K562 (cell line): Measurements from ENCODE around the gene LY6G5B. TPM values are rescaled to one million over a fixed set of nuclear protein-coding genes. Genes with fewer than 3 reads are reported as not detected.
A peak's percentile ranks its signal among the peaks of the same experiment; 100 is the strongest.

Source experiments
- BDP1 ChIP-seq: IDR thresholded peaks from 3 replicates; pipeline ENCODE4 v1.6.1; 2011; ENCODE audit not compliant: insufficient read length, insufficient read depth
- E2F3 ChIP-seq: fragments of 250-450 bp; sonication (Bioruptor Pico); IDR thresholded peaks from 2 replicates; pipeline ENCODE4 v1.4.0; 2020; ENCODE audit warnings: mild to moderate bottlenecking
- ESRRB ChIP-seq: fragments of 250-450 bp; sonication (Bioruptor Pico); IDR thresholded peaks from 2 replicates; pipeline ENCODE4 v1.5.0; 2020; ENCODE audit warnings: mild to moderate bottlenecking, moderate library complexity, borderline replicate concordance
- HSF4 ChIP-seq: fragments of 250-450 bp; sonication (Bioruptor Pico); IDR thresholded peaks from 2 replicates; pipeline ENCODE4 v2.1.2; 2022; ENCODE audit warnings: mild to moderate bottlenecking, moderate library complexity, borderline replicate concordance
- KDM1A ChIP-seq, 2 experiments: fragments of 450-650 bp; IDR thresholded peaks; 2 replicates each; pipeline ENCODE4 v1.6.1; 2016; ENCODE audit warnings: mild to moderate bottlenecking in 2 of 2
- MAFK ChIP-seq: IDR thresholded peaks from 2 replicates; pipeline ENCODE4 v1.6.1; 2011; ENCODE audit warnings: low read length, improper control_type of control experiment
- MAX ChIP-seq: sonication (generic); formaldehyde crosslinking; IDR thresholded peaks from 2 replicates; pipeline ENCODE4 v1.9.0; 2022; ENCODE audit warnings: mild to moderate bottlenecking, missing genetic modification reagents
- NCOA1 ChIP-seq: fragments of 450-650 bp; IDR thresholded peaks from 2 replicates; pipeline ENCODE4 v1.6.1; 2016; ENCODE audit warnings: low read depth
- NCOA6 ChIP-seq: fragments of 450-650 bp; IDR thresholded peaks from 2 replicates; pipeline ENCODE4 v1.6.1; 2017; ENCODE audit warnings: mild to moderate bottlenecking
- NR3C1 ChIP-seq: sonication (generic); formaldehyde crosslinking; IDR thresholded peaks from 2 replicates; pipeline ENCODE4 v1.8.1; 2022; ENCODE audit warnings: missing genetic modification reagents
- TAF1 ChIP-seq: IDR thresholded peaks from 2 replicates; pipeline ENCODE4 v1.6.1; 2011; ENCODE audit warnings: mild to moderate bottlenecking, low read length, moderate library complexity; ENCODE audit not compliant: insufficient read depth, control insufficient read depth, severe bottlenecking; ENCODE audit errors: extremely low read depth
- TSHZ1 ChIP-seq: fragments of 250-450 bp; sonication (Bioruptor Pico); IDR thresholded peaks from 2 replicates; pipeline ENCODE4 v1.4.0; 2020; ENCODE audit warnings: mild to moderate bottlenecking, moderate library complexity
- USF1 ChIP-seq: sonication (generic); formaldehyde crosslinking; IDR thresholded peaks from 2 replicates; pipeline ENCODE4 v1.9.0; 2022; ENCODE audit warnings: mild to moderate bottlenecking, missing genetic modification reagents
- YY1 ChIP-seq, 3 experiments: IDR thresholded peaks; 2 replicates each; pipeline ENCODE4 v1.6.1; 2011; ENCODE audit warnings: low read length in 2 of 3, mild to moderate bottlenecking in 2 of 3, moderate library complexity in 2 of 3, borderline replicate concordance in 1 of 3, control low read depth in 1 of 3, low read depth in 1 of 3; ENCODE audit not compliant: insufficient read depth in 3 of 3, insufficient replicate concordance in 2 of 3, control insufficient read depth in 1 of 3, insufficient read length in 1 of 3; ENCODE audit errors: extremely low read depth in 1 of 3
- ZFP1 ChIP-seq: fragments of 450-650 bp; formaldehyde crosslinking; IDR thresholded peaks from 2 replicates; pipeline ENCODE4 v1.4.0; 2020; ENCODE audit warnings: mild to moderate bottlenecking, mixed read lengths
- ZNF282 ChIP-seq: sonication (generic); formaldehyde crosslinking; IDR thresholded peaks from 2 replicates; pipeline ENCODE4 v1.8.1; 2023; ENCODE audit warnings: missing genetic modification reagents
- ZNF324 ChIP-seq: fragments of 250-450 bp; sonication (Bioruptor Pico); IDR thresholded peaks from 2 replicates; pipeline ENCODE4 v1.4.0; 2020; ENCODE audit warnings: mild to moderate bottlenecking
- ZNF354B ChIP-seq: fragments of 250-450 bp; sonication (Bioruptor Pico); IDR thresholded peaks from 2 replicates; pipeline ENCODE4 v1.4.0; 2020
- ZNF398 ChIP-seq: fragments of 250-450 bp; sonication (Bioruptor Pico); IDR thresholded peaks from 2 replicates; pipeline ENCODE4 v1.8.0; 2021; ENCODE audit warnings: moderate library complexity, mild to moderate bottlenecking, inconsistent platforms
- ZNF511 ChIP-seq: sonication (generic); formaldehyde crosslinking; IDR thresholded peaks from 2 replicates; pipeline ENCODE4 v1.8.0; 2022; ENCODE audit warnings: mild to moderate bottlenecking, missing genetic modification reagents
- polyA plus RNA-seq, 8 experiments: library from polyadenylated mRNA; depleted of rRNA in 4 of 8; stranded (reverse) in 5 of 8; unstranded in 3 of 8; fragments of >200 nt; fragmentation: Nextera tagmentation in 2 of 8; fragmentation: Illumina TruSeq in 1 of 8; extraction: Ambion mirVana in 2 of 8; extraction: Trizol in 1 of 8; gene quantifications; 2 replicates each; pipeline versions ENCODE4 v1.2.1 to v1.2.3, GENCODE V29; 2011 to 2014; ENCODE audit warnings: inconsistent platforms in 1 of 8, missing spikeins in 1 of 8
- total RNA-seq, 7 experiments: library from RNA; depleted of rRNA in 6 of 7; stranded (reverse); fragments of >200 nt in 6 of 7; fragmentation: Illumina TruSeq in 2 of 7; extraction: Trizol in 2 of 7; gene quantifications; 2 replicates each; pipeline versions ENCODE4 v1.2.1 to v1.2.3, GENCODE V29; 2011 to 2021; ENCODE audit warnings: low replicate concordance in 1 of 7

LY6G5B gene
- total and polyA plus RNA-seq, 9 of the 15 experiments (the other 6 are each of a cell fraction or from before 2014, with no cell fraction given), result 6.0 to 27.0 (median 7.5) TPM

GRCh38 chr6:31663961-31664789 is 5.6 kb upstream of the LY6G5B start (continued):
- TF ChIP-seq ZNF511 (CRISPR knock-in tag) (no peak), YY1 (IDR thresholded peaks at IDR 0.05; ENCODE audit: borderline replicate concordance in 1 of 3, control insufficient read depth in 1 of 3, extremely low read depth in 1 of 3, insufficient read depth in 3 of 3, insufficient read length in 1 of 3, insufficient replicate concordance in 2 of 3, low read depth in 1 of 3, low read length in 2 of 3) (peak in 2 of 3 experiments; percentile 9 to 56), NR3C1 (CRISPR knock-in tag) (no peak), NCOA1 (peak; percentile 38; the same call in 1 of the 2 replicates), ZNF354B (CRISPR knock-in tag) (0 out of 2 replicates have a peak, but pooled peaks have one; percentile 1), TAF1 (peak; percentile 69), MAFK (no peak), ESRRB (CRISPR knock-in tag) (no peak), MAX (peak; percentile 79; the same call in 1 of the 2 replicates), E2F3 (CRISPR knock-in tag) (no peak), ZNF324 (CRISPR knock-in tag) (peak; percentile 7; the same call in 1 of the 2 replicates), ZNF282 (CRISPR knock-in tag) (no peak), ZFP1 (CRISPR knock-in tag) (no peak), TSHZ1 (CRISPR knock-in tag) (0 out of 2 replicates have a peak, but pooled peaks have one; percentile 34), USF1 (CRISPR knock-in tag) (no peak; the same call in 1 of the 2 replicates), KDM1A (IDR thresholded peaks at IDR 0.05) (no peak), HSF4 (no peak), ZNF398 (CRISPR knock-in tag) (no peak), NCOA6 (no peak), BDP1 (no peak)
